Caco-2 (cell line): ENCODE data around the gene FAM83E. TPM values are rescaled to one million over a fixed set of nuclear protein-coding genes. Genes with fewer than 3 reads are reported as not detected.

Experiments used
- BruUV-seq: library from RNA; stranded (reverse); fragments of 400-500 nt; replicated peaks from 2 replicates; lab custom pipeline; 2021; lab: Mats Ljungman, UMichigan
- CTCF ChIA-PET: fragments of 300-600 bp; sonication (Branson Sonifier 250); formaldehyde crosslinking; loops from one replicate; lab custom pipeline; 2022; ENCODE audit warnings: antibody characterized with exemption; lab: Charles Lee
- POLR2A ChIA-PET: fragments of 300-600 bp; sonication (Branson Sonifier 250); formaldehyde crosslinking; loops from one replicate; lab custom pipeline; 2022; ENCODE audit warnings: antibody characterized with exemption; lab: Charles Lee
- DNase-seq, 2 experiments: peaks; one replicate each; pipeline versions ENCODE4 v3.0.0 to v3.0.0-alpha.2; 2020 to 2022
- H3K27me3 ChIP-seq: replicated peaks from 2 replicates; pipeline ENCODE4 v1.6.0; 2011; ENCODE audit warnings: low read length; ENCODE audit not compliant: control insufficient read depth, insufficient read depth
- H3K36me3 ChIP-seq: 2 replicates; pipeline ENCODE4 v1.5.1; 2011; ENCODE audit warnings: low read length; ENCODE audit not compliant: control insufficient read depth, insufficient read depth
- H3K4me1 ChIP-seq: fragments of 250-450 bp; sonication (Bioruptor Pico); 2 replicates; pipeline ENCODE4 v1.5.1; 2020; ENCODE audit warnings: mild to moderate bottlenecking
- H3K4me3 ChIP-seq: 2 replicates; pipeline ENCODE4 v1.5.1; 2011; ENCODE audit warnings: low read depth, mild to moderate bottlenecking, control low read depth, low read length
- H3K9me3 ChIP-seq: fragments of 250-450 bp; sonication (Bioruptor Pico); 2 replicates; pipeline ENCODE4 v1.5.1; 2020; ENCODE audit warnings: mild to moderate bottlenecking, moderate library complexity
- H3K27ac Mint-ChIP-seq: one replicate; pipeline ENCODE4 v1.8.0; 2022; ENCODE audit warnings: mixed read lengths; ENCODE audit not compliant: unreplicated experiment
- H3K27me3 Mint-ChIP-seq: one replicate; pipeline ENCODE4 v1.8.0; 2022; ENCODE audit warnings: mixed read lengths; ENCODE audit not compliant: insufficient read depth, unreplicated experiment
- H3K36me3 Mint-ChIP-seq: one replicate; pipeline ENCODE4 v1.8.0; 2022; ENCODE audit warnings: mild to moderate bottlenecking, mixed read lengths; ENCODE audit not compliant: insufficient read depth, unreplicated experiment
- H3K4me1 Mint-ChIP-seq: one replicate; pipeline ENCODE4 v1.8.0; 2022; ENCODE audit warnings: low read depth, mixed read lengths; ENCODE audit not compliant: unreplicated experiment
- H3K4me3 Mint-ChIP-seq: one replicate; pipeline ENCODE4 v1.8.0; 2022; ENCODE audit warnings: mild to moderate bottlenecking, moderate library complexity, mixed read lengths; ENCODE audit not compliant: unreplicated experiment
- H3K9me3 Mint-ChIP-seq: one replicate; pipeline ENCODE4 v1.8.0; 2022; ENCODE audit warnings: mixed read lengths; ENCODE audit not compliant: unreplicated experiment
- intact Hi-C: fragments of 100-400 bp; cut with micrococcal nuclease; formaldehyde crosslinking; loops from one replicate; pipeline ENCODE4 v1.10.0; 2022; ENCODE audit not compliant: unreplicated experiment
- total RNA-seq: library from RNA; stranded (reverse); gene quantifications from 2 replicates; pipeline ENCODE4 v1.2.3, GENCODE V29; 2022
- TF ChIP-seq, protein P1 (sequence below), 2 experiments: fragments of 200-600 bp in 1 of 2; IDR thresholded peaks; 1 replicate in 1 of 2; 2 replicates in 1 of 2; pipeline versions ENCODE4 v1.5.1 to v1.8.0; 2011 to 2022; ENCODE audit warnings: antibody characterized with exemption in 1 of 2, control low read depth in 1 of 2, inconsistent platforms in 1 of 2, low read depth in 1 of 2, low read length in 1 of 2, mild to moderate bottlenecking in 1 of 2, moderate library complexity in 1 of 2; ENCODE audit not compliant: insufficient read depth in 1 of 2, severe bottlenecking in 1 of 2, unreplicated experiment in 1 of 2

Gene FAM83E
- total RNA-seq, 1 experiment from 2014 or later = 6.8 TPM

DNA sequence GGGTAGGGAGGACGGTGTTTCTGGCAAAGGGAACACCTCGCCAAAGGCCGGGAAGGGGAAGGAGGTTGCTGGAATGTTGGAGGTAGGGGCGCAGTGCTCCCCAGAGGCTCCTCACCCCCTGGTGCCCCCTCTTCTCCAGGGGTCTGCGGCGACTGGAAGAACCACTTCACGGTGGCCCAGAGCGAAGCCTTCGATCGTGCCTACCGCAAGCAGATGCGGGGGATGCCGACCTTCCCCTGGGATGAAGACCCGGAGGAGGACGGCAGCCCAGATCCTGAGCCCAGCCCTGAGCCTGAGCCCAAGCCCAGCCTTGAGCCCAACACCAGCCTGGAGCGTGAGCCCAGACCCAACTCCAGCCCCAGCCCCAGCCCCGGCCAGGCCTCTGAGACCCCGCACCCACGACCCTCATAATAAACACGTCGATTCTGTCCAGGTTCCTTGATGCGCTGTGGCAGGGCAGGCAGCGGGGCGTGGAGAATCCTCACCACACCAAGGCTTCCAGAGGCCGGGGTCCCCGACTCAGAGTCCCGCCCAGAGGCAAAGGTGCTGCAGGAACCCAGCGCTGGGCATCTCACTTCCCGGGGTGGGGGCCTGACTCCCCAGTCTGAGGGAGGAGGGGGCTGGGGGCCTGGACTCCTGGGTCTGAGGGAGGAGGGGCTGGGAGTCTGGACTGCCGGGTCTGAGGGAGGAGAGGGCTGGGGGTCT is 15.7 kb downstream of the FAM83E start:
- intact Hi-C loops = no loop called here

GRCh38 chr19:48596679-48597465 is 18.0 kb downstream of the FAM83E start:
- H3K9me3 Mint-ChIP-seq = no peaks in the 10 kb centered on the region
- no peaks in the 10 kb centered on the region for H3K27me3 Mint-ChIP-seq
- intact Hi-C loops = no loop called here
- no peak overlapping the region for H3K4me3 ChIP-seq
- BruUV-seq = no TSS peak
- TF ChIP-seq, protein P1, sequence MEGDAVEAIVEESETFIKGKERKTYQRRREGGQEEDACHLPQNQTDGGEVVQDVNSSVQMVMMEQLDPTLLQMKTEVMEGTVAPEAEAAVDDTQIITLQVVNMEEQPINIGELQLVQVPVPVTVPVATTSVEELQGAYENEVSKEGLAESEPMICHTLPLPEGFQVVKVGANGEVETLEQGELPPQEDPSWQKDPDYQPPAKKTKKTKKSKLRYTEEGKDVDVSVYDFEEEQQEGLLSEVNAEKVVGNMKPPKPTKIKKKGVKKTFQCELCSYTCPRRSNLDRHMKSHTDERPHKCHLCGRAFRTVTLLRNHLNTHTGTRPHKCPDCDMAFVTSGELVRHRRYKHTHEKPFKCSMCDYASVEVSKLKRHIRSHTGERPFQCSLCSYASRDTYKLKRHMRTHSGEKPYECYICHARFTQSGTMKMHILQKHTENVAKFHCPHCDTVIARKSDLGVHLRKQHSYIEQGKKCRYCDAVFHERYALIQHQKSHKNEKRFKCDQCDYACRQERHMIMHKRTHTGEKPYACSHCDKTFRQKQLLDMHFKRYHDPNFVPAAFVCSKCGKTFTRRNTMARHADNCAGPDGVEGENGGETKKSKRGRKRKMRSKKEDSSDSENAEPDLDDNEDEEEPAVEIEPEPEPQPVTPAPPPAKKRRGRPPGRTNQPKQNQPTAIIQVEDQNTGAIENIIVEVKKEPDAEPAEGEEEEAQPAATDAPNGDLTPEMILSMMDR (IDR thresholded peaks at IDR 0.05; ENCODE audit: insufficient read depth in 1 of 2, low read depth in 1 of 2, low read length in 1 of 2, severe bottlenecking in 1 of 2, unreplicated experiment in 1 of 2) = no peak
- no peaks in the 10 kb centered on the region for H3K9me3 ChIP-seq
- no peak for DNase-seq
- H3K4me1 ChIP-seq = peaks cover 2% of the 10 kb centered on the region
- no peaks in the 10 kb centered on the region for H3K36me3 ChIP-seq
- H3K36me3 Mint-ChIP-seq = peaks cover 5% of the 10 kb centered on the region
- no peak overlapping the region for H3K27ac Mint-ChIP-seq
- no peaks in the 10 kb centered on the region for H3K27me3 ChIP-seq
- CTCF ChIA-PET = no interaction called here
- no peak overlapping the region for H3K4me3 Mint-ChIP-seq
- POLR2A ChIA-PET = no interaction called here
- H3K4me1 Mint-ChIP-seq = peaks cover 2% of the 10 kb centered on the region

More for the DNA sequence above, 15.7 kb downstream of the FAM83E start:
- H3K4me1 Mint-ChIP-seq = peaks cover 8% of the 10 kb centered on the region
- TF ChIP-seq, protein P1 (IDR thresholded peaks at IDR 0.05; ENCODE audit: insufficient read depth in 1 of 2, low read depth in 1 of 2, low read length in 1 of 2, severe bottlenecking in 1 of 2, unreplicated experiment in 1 of 2) = no peak
- no peak overlapping the region for H3K4me3 ChIP-seq
- H3K9me3 Mint-ChIP-seq = no peaks in the 10 kb centered on the region
- H3K4me1 ChIP-seq = peaks cover 7% of the 10 kb centered on the region
- H3K9me3 ChIP-seq = no peaks in the 10 kb centered on the region
- H3K36me3 Mint-ChIP-seq = peaks cover 5% of the 10 kb centered on the region
- ChIA-PET POLR2A (no interaction called here), CTCF (no interaction called here)
- no peaks in the 10 kb centered on the region for H3K27me3 Mint-ChIP-seq
- no peak for DNase-seq
- H3K27me3 ChIP-seq = no peaks in the 10 kb centered on the region
- H3K4me3 Mint-ChIP-seq = no peak overlapping the region
- no peak overlapping the region for H3K27ac Mint-ChIP-seq
- BruUV-seq = no TSS peak
- H3K36me3 ChIP-seq = no peaks in the 10 kb centered on the region

DNA sequence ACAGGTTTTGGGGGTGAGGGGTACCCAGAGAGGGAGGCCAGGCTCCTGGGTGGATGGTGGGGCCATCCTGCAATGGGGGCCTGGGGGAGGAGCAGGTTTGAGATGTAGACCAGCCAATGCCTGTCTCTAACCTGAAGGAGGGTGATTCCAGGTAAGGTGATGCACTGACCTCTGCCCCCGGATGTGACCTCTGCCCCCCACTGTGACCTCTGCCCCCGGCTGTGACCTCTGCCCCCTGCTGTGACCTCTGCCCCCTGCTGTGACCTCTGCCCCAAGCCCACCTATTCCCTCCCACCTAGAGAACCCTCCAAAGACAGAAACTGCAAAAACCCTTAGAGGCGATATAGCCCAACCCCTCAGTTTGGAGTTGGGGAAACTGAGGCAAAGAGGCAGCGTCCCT is 18.6 kb downstream of the FAM83E start:
- intact Hi-C loops = no loop called here
- no peak overlapping the region for H3K4me3 ChIP-seq
- Mint-ChIP-seq H3K4me1 (no peaks in the 10 kb centered on the region), H3K9me3 (no peaks in the 10 kb centered on the region), H3K27me3 (no peaks in the 10 kb centered on the region), H3K36me3 (no peaks in the 10 kb centered on the region), H3K27ac (no peak overlapping the region), H3K4me3 (no peak overlapping the region)
- no peak for DNase-seq
- no TSS peak for BruUV-seq
- TF ChIP-seq, protein P1 (IDR thresholded peaks at IDR 0.05; ENCODE audit: insufficient read depth in 1 of 2, low read depth in 1 of 2, low read length in 1 of 2, severe bottlenecking in 1 of 2, unreplicated experiment in 1 of 2) = no peak
- H3K27me3 ChIP-seq = no peaks in the 10 kb centered on the region
- no peaks in the 10 kb centered on the region for H3K4me1 ChIP-seq
- POLR2A ChIA-PET = no interaction called here
- CTCF ChIA-PET = no interaction called here
- no peaks in the 10 kb centered on the region for H3K36me3 ChIP-seq
- H3K9me3 ChIP-seq = no peaks in the 10 kb centered on the region
